Measurements from ENCODE around the gene THAP7.
"Not testable (repeated sequence)": the region's sequence is repeated elsewhere in the genome, so short reads cannot be mapped to it uniquely, and the experiment has no call there.

THAP7 gene

GRCh38 chr22:21013657-21014201 lies 11.8 kb upstream of the THAP7 start:
- DNase-seq (ENCODE audit: low read depth in 2 of 2) = no peak

GRCh38 chr22:21012446-21013407 lies 10.8 kb upstream of the THAP7 start:
- no peak for DNase-seq (ENCODE audit: low read depth in 2 of 2)

GRCh38 chr22:21010426-21011113 lies 8.7 kb upstream of the THAP7 start:
- DNase-seq (ENCODE audit: low read depth in 2 of 2) = no peak

- no peak for DNase-seq (ENCODE audit: low read depth in 2 of 2)
Measured at GRCh38 chr22:21009638-21010425, 7.9 kb upstream of the THAP7 start.

- DNase-seq (ENCODE audit: low read depth in 2 of 2) = not testable (repeated sequence)
Measured at GRCh38 chr22:21009208-21009607, 7.3 kb upstream of the THAP7 start.

- DNase-seq (ENCODE audit: low read depth in 2 of 2) = no peak
Measured at GRCh38 chr22:21003782-21004181, 1.9 kb upstream of the THAP7 start.

GRCh38 chr22:21000987-21001600 lies 824 bp downstream of the THAP7 start:
- no peak for DNase-seq (ENCODE audit: low read depth in 2 of 2)

- DNase-seq (ENCODE audit: low read depth in 2 of 2) = no peak
Measured at GRCh38 chr22:21000207-21000986, 1.5 kb downstream of the THAP7 start.

- DNase-seq (ENCODE audit: low read depth in 2 of 2) = no peak
Measured at GRCh38 chr22:20999350-21000206, 2.3 kb downstream of the THAP7 start.

- no peak for DNase-seq (ENCODE audit: low read depth in 2 of 2)
Measured at GRCh38 chr22:20998411-20999336, 3.2 kb downstream of the THAP7 start.

- no peak for DNase-seq (ENCODE audit: low read depth in 2 of 2)
Measured at GRCh38 chr22:20997536-20998257, 4.2 kb downstream of the THAP7 start.

- DNase-seq (ENCODE audit: low read depth in 2 of 2) = no peak
Measured at GRCh38 chr22:20996598-20997535, 5.1 kb downstream of the THAP7 start.

GRCh38 chr22:20996031-20996410 lies 5.9 kb downstream of the THAP7 start:
- DNase-seq (ENCODE audit: low read depth in 2 of 2) = no peak

- no peak for DNase-seq (ENCODE audit: low read depth in 2 of 2)
Measured at GRCh38 chr22:20995329-20996030, 6.4 kb downstream of the THAP7 start.

- no peak for DNase-seq (ENCODE audit: low read depth in 2 of 2)
Measured at GRCh38 chr22:20994902-20995241, 7.0 kb downstream of the THAP7 start.
